SK-N-SH (cell line): ENCODE measurements around the gene LIN37.

Experiments used
- MXI1 ChIP-seq: IDR thresholded peaks from 2 replicates; pipeline ENCODE4 v1.6.1; 2012; ENCODE audit warnings: mild to moderate bottlenecking, low read depth, low read length, improper control_type of control experiment
- POLR2AphosphoS5 ChIP-seq: IDR thresholded peaks from 2 replicates; pipeline ENCODE4 v1.6.1; 2012; ENCODE audit warnings: low read depth, low read length
- RAD21 ChIP-seq: IDR thresholded peaks from 2 replicates; pipeline ENCODE4 v1.6.1; 2012; ENCODE audit warnings: mild to moderate bottlenecking, low read length
- RCOR1 ChIP-seq: fragments of 150-350 bp; IDR thresholded peaks from 2 replicates; pipeline ENCODE4 v1.6.1; 2017; ENCODE audit warnings: antibody characterized with exemption, low read length
- SMC3 ChIP-seq: IDR thresholded peaks from 2 replicates; pipeline ENCODE4 v1.6.1; 2012; ENCODE audit warnings: low read depth, low read length, improper control_type of control experiment
- TF ChIP-seq, protein P1 (sequence below): IDR thresholded peaks from 2 replicates; pipeline ENCODE4 v1.4.0; 2012; ENCODE audit warnings: low read depth, borderline replicate concordance
- TF ChIP-seq, protein P2 (sequence below): IDR thresholded peaks from 2 replicates; pipeline ENCODE4 v1.4.0; 2012; ENCODE audit warnings: low read depth
- TF ChIP-seq, protein P3 (sequence below): fragments of 200-600 bp; sonication (generic); IDR thresholded peaks from 2 replicates; pipeline ENCODE4 v1.6.1; 2017; ENCODE audit warnings: antibody characterized with exemption, mild to moderate bottlenecking, moderate library complexity

- TF ChIP-seq RAD21 (no peak), MXI1 (no peak), RCOR1 (no peak), POLR2AphosphoS5 (no peak), SMC3 (no peak)
- TF ChIP-seq, protein P1, sequence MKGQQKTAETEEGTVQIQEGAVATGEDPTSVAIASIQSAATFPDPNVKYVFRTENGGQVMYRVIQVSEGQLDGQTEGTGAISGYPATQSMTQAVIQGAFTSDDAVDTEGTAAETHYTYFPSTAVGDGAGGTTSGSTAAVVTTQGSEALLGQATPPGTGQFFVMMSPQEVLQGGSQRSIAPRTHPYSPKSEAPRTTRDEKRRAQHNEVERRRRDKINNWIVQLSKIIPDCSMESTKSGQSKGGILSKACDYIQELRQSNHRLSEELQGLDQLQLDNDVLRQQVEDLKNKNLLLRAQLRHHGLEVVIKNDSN, result no peak
- TF ChIP-seq, protein P2, sequence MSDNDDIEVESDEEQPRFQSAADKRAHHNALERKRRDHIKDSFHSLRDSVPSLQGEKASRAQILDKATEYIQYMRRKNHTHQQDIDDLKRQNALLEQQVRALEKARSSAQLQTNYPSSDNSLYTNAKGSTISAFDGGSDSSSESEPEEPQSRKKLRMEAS, result no peak
- TF ChIP-seq, protein P3, sequence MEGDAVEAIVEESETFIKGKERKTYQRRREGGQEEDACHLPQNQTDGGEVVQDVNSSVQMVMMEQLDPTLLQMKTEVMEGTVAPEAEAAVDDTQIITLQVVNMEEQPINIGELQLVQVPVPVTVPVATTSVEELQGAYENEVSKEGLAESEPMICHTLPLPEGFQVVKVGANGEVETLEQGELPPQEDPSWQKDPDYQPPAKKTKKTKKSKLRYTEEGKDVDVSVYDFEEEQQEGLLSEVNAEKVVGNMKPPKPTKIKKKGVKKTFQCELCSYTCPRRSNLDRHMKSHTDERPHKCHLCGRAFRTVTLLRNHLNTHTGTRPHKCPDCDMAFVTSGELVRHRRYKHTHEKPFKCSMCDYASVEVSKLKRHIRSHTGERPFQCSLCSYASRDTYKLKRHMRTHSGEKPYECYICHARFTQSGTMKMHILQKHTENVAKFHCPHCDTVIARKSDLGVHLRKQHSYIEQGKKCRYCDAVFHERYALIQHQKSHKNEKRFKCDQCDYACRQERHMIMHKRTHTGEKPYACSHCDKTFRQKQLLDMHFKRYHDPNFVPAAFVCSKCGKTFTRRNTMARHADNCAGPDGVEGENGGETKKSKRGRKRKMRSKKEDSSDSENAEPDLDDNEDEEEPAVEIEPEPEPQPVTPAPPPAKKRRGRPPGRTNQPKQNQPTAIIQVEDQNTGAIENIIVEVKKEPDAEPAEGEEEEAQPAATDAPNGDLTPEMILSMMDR, result no peak
Observed at GRCh38 chr19:35725216-35725861, 23.0 kb upstream of the LIN37 start.
